SU-DHL-6 (cell line): ENCODE measurements around the gene RBMS3.

Experiments
- CTCF ChIP-seq: fragments of 200-600 bp; sonication (generic); IDR thresholded peaks from one replicate; pipeline ENCODE4 v1.5.1; 2017; ENCODE audit warnings: antibody characterized with exemption, mild to moderate bottlenecking, low read length, moderate library complexity; ENCODE audit not compliant: insufficient read depth, poor library complexity, severe bottlenecking
- EZH2phosphoT487 ChIP-seq: fragments of 200-600 bp; sonication (generic), shearing (Covaris generic); conservative IDR thresholded peaks from 2 replicates; pipeline ENCODE4 v1.6.1; 2018; ENCODE audit warnings: mild to moderate bottlenecking, antibody characterized with exemption, low read length, moderate library complexity, mixed read lengths

DNA sequence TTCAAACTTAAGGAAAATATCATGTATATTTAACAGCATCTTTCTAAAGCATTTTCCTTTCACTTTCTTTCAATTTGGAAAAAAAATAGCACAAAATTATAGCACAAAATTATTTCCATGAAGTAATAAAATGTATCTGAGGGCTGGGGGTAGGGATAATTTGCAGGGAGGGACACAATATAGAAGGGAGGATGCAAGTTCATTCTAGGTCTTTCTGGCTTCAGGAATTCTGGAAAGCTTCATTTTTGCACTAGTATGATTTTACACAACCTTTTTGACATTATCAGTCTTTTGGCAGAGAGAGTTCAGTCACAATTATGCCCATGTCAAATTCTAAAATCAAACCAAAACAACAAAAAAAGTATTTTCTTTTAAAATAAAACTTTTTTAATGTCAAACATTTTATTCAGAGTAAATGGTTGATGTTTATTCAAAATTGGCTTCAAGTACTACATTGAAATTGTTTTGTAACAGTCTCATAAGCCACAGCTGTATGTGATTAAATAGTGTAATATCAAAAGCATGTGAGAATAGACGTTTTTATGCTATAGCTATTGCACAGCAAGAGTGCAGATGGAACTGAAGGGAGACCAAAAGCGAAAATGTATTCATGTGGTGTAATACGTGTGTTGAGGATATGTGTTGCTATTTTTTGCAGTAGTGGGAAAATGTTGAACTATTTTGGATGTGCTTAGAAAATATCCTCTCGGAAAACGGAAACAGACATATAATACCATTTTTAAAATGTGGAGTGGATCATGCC is 5.8 kb downstream of the RBMS3 start:
- TF ChIP-seq CTCF = no peak
- no peak for TF ChIP-seq EZH2phosphoT487
